Adrenal gland (tissue), 12 donors: ENCODE data around the gene HOXC11. TPM values are rescaled to one million over a fixed set of nuclear protein-coding genes. Genes with fewer than 3 reads are reported as not detected.

ENCODE experiments used
- DNase-seq, 7 donors: peaks; one replicate each; pipeline ENCODE4 v3.0.0-alpha.2; 2019 to 2020
- H3K27ac ChIP-seq, 5 donors: fragments of 200-600 bp; sonication (generic) in 4 of 5; 1 replicate in 3 of 5; 2 replicates in 2 of 5; pipeline versions ENCODE4 v1.5.1 to v1.8.0; 2016 to 2020; ENCODE audit warnings: mild to moderate bottlenecking in 1 of 5
- H3K27me3 ChIP-seq: fragments of 200-600 bp; 2 replicates; pipeline ENCODE4 v1.8.0; 2021
- H3K36me3 ChIP-seq, 2 donors: fragments of 200-600 bp; replicated peaks in 1 of 2; 1 replicate in 1 of 2; 2 replicates in 1 of 2; pipeline versions ENCODE4 v1.5.1 to v1.8.0; 2018 to 2022
- H3K4me1 ChIP-seq, 2 donors: fragments of 200-600 bp; replicated peaks in 1 of 2; 1 replicate in 1 of 2; 2 replicates in 1 of 2; pipeline versions ENCODE4 v1.5.1 to v1.8.0; 2018 to 2021
- H3K4me3 ChIP-seq, 4 donors: fragments of 200-600 bp; sonication (generic) in 3 of 4; one replicate each; pipeline ENCODE4 v1.5.1; 2016 to 2018
- H3K9me3 ChIP-seq, 3 donors: fragments of 200-600 bp; sonication (generic) in 1 of 3; replicated peaks in 1 of 3; 1 replicate in 2 of 3; 2 replicates in 1 of 3; pipeline versions ENCODE4 v1.5.1 to v1.8.0; 2016 to 2021
- CTCF ChIP-seq, 6 experiments: fragments of 450-650 bp in 4 of 6; fragments of 200-600 bp in 2 of 6; sonication (generic) in 1 of 6; IDR thresholded peaks; 1 replicate in 5 of 6; 2 replicates in 1 of 6; pipeline versions ENCODE4 v1.5.1 to v1.8.0; 2016 to 2021; ENCODE audit warnings: antibody characterized with exemption in 6 of 6, mild to moderate bottlenecking in 2 of 6, moderate library complexity in 1 of 6
- POLR2A ChIP-seq, 2 donors: fragments of 450-650 bp; IDR thresholded peaks; one replicate each; pipeline ENCODE4 v1.6.1; 2017; ENCODE audit warnings: antibody characterized with exemption in 2 of 2, mild to moderate bottlenecking in 2 of 2, moderate library complexity in 1 of 2
- WGBS, 4 donors: extraction: QIAGEN DNeasy Blood & Tissue Kit in 2 of 4; methylation state at CpG; one replicate each; pipeline versions ENCODE4 v1.1.5 to v1.1.7; 2013 to 2017; 5-methylcytosine and 5-hydroxymethylcytosine counted together
- intact Hi-C, 2 donors: fragments of 100-400 bp; cut with DNase I; formaldehyde crosslinking; loops; one replicate each; pipeline versions ENCODE4 v1.14.1 to v1.15.0; 2022 to 2023
- polyA plus RNA-seq, 3 donors: library from polyadenylated mRNA; stranded (reverse); fragments of 200-250 nt in 2 of 3; fragments of 350-450 nt in 1 of 3; fragmentation: Illumina TruSeq in 1 of 3; extraction: RNeasy Lipid Tissue Mini Kit (QIAGEN cat#74804) in 1 of 3; gene quantifications; one replicate each; pipeline ENCODE4 v1.2.3, GENCODE V29; 2013 to 2014
- total RNA-seq, 9 donors: library from RNA; depleted of rRNA in 4 of 9; stranded (reverse); fragments of >200 nt in 4 of 9; fragments of 120-200 nt in 1 of 9; fragmentation: NEBNext Ultra II Directional in 1 of 9; extraction: Animal tissue kit (Norgen Biotek cat#: 25700) in 1 of 9; gene quantifications; one replicate each; pipeline versions ENCODE4 v1.1.0 to v1.2.4, GENCODE V29; 2013 to 2023
- donor health status: healthy with polysubstance abuse.
- donor health status: Bipolar disorder and iron deficiency.
- donor health status: DM: yes; HTN: yes; CAD: no.
- donor health status: DM: no; HTN: no; CAD: no.
- donor health status: DM: no; HTN: no; CAD: no.
- donor health status: DM: yes; HTN: yes; CAD: no.

Gene HOXC11
- total and polyA plus RNA-seq, 12 donors = not detected

- peaks cover 97% of the 10 kb centered on the region for H3K27me3 ChIP-seq
- no peaks in the 10 kb centered on the region for H3K9me3 ChIP-seq
- no peak overlapping the region for H3K4me3 ChIP-seq
- WGBS, 4 donors = 6 to 7% (median 6%) methylated on average over 28 to 31 of the region's 31 CpGs
- intact Hi-C loops = no loop called here
- DNase-seq = no peak
- TF ChIP-seq CTCF (IDR thresholded peaks at IDR 0.05) (no peak), POLR2A (IDR thresholded peaks at IDR 0.05) (no peak)
- no peaks in the 10 kb centered on the region for H3K4me1 ChIP-seq
- no peaks in the 10 kb centered on the region for H3K36me3 ChIP-seq
- H3K27ac ChIP-seq = no peak overlapping the region
Measured at GRCh38 chr12:53928054-53928835, 44.7 kb upstream of the HOXC11 start.

DNA sequence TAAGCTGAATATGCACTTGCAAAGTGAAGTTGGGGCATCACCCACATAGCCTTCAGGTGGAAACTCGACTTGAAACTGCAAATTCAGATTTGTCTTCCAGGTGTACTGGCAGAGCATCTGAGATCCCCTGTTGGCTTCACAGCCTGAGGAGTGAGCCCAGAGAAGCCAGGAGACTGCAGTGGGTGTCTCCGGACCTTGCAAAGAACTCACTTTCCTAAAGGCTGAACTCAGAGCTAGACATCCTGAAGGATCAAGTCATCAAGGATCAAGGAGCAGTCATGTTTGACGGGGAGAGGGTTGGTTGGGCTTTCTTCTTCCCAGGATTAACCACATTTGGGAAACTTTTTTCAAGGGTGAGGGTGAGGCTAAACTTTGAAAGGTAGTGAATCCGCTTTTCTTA lies 43.4 kb upstream of the HOXC11 start:
- no peaks in the 10 kb centered on the region for H3K9me3 ChIP-seq
- intact Hi-C loops = no loop called here
- 14 to 18% (median 17%) methylated on average over 4 of the region's 4 CpGs for WGBS, 4 donors
- H3K27me3 ChIP-seq = peaks cover 94% of the 10 kb centered on the region
- TF ChIP-seq POLR2A (IDR thresholded peaks at IDR 0.05) (no peak), CTCF (IDR thresholded peaks at IDR 0.05) (no peak)
- H3K4me3 ChIP-seq = no peak overlapping the region
- H3K36me3 ChIP-seq = no peaks in the 10 kb centered on the region
- no peak overlapping the region for H3K27ac ChIP-seq
- H3K4me1 ChIP-seq = no peaks in the 10 kb centered on the region
- DNase-seq = no peak

DNA sequence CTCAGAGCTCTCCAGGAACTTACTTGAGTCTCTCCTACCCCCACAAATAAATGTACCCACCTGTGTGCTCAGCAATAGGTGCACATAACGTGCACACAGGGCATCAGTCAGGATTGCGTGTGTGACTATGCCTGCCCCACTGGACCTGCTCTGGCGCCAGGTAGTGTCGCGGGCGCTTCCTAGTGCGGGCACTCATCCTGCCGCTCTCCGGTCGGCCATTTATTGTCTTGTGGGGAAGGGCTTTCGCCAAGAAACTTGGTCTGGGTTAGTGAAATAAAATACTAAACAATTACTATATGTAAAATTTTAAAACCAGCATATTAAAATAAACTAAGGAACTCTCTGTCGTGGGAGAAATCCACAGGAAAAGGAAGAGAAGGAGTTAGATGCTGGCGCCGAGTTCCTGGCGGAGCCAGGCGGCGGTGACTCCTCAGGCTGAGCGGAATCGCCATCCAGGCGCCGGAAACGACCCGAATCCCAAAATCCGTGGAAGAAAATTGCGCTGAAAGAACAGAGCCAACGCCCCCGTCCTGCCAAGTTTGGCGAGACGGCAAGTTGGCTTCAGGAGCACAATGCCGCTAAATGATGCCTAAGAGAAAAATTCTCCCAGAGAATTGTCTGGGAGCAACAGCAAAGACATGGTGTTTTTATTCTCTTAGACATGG lies 42.2 kb upstream of the HOXC11 start:
- TF ChIP-seq POLR2A (IDR thresholded peaks at IDR 0.05) (no peak), CTCF (IDR thresholded peaks at IDR 0.05) (no peak)
- no peaks in the 10 kb centered on the region for H3K9me3 ChIP-seq
- H3K4me3 ChIP-seq = no peak overlapping the region
- H3K27ac ChIP-seq = no peak overlapping the region
- intact Hi-C loops = no loop called here
- peaks cover 94% of the 10 kb centered on the region for H3K27me3 ChIP-seq
- no peak for DNase-seq
- 5 to 8% (median 8%) methylated on average over 29 to 30 of the region's 30 CpGs for WGBS, 4 donors
- H3K36me3 ChIP-seq = no peaks in the 10 kb centered on the region
- no peaks in the 10 kb centered on the region for H3K4me1 ChIP-seq

GRCh38 chr12:53931844-53932581 lies 40.9 kb upstream of the HOXC11 start:
- H3K36me3 ChIP-seq = no peaks in the 10 kb centered on the region
- H3K9me3 ChIP-seq = no peaks in the 10 kb centered on the region
- H3K27me3 ChIP-seq = peaks cover 94% of the 10 kb centered on the region
- WGBS, 4 donors = 31 to 45% (median 36%) methylated on average over 4 of the region's 4 CpGs
- no peak overlapping the region for H3K4me3 ChIP-seq
- H3K4me1 ChIP-seq = no peaks in the 10 kb centered on the region
- H3K27ac ChIP-seq = no peak overlapping the region
- TF ChIP-seq CTCF (IDR thresholded peaks at IDR 0.05) (no peak), POLR2A (IDR thresholded peaks at IDR 0.05) (no peak)
- no peak for DNase-seq
- intact Hi-C loops = no loop called here
